H1 (cell line): Measurements from ENCODE around the gene ITM2B. TPM values are rescaled to one million over a fixed set of nuclear protein-coding genes. Genes with fewer than 3 reads are reported as not detected.

ENCODE experiments used
- CTCF ChIA-PET: fragments of 300-600 bp; sonication (Branson Sonifier 250); formaldehyde crosslinking; loops from one replicate; lab custom pipeline; 2021; ENCODE audit not compliant: partially characterized antibody; lab: Charles Lee
- POLR2A ChIA-PET: fragments of 300-600 bp; sonication (Branson Sonifier 250); formaldehyde crosslinking; loops from one replicate; lab custom pipeline; 2021; ENCODE audit warnings: inconsistent platforms; ENCODE audit not compliant: partially characterized antibody; lab: Charles Lee
- DNase-seq, 2 experiments: peaks; one replicate each; pipeline versions ENCODE4 v3.0.0 to v3.0.0-alpha.2; 2010 to 2022; ENCODE audit warnings: low spot score in 2 of 2, low read depth in 1 of 2, mixed read lengths in 1 of 2
- FAIRE-seq: peaks from 2 replicates; lab custom pipeline; 2011; peaks lifted over from hg19 to GRCh38; lab: Jason Lieb, UNC
- H2AFZ ChIP-seq: 2 replicates; pipeline ENCODE4 v1.8.1; 2012; ENCODE audit warnings: low read length, inconsistent platforms
- H2AK5ac ChIP-seq: 2 replicates; pipeline ENCODE4 v1.6.1; 2013; ENCODE audit warnings: low read depth, low read length
- H2BK120ac ChIP-seq: replicated peaks from 2 replicates; pipeline ENCODE3; 2013; ENCODE audit warnings: low read depth, low read length, inconsistent platforms
- H2BK12ac ChIP-seq: 2 replicates; pipeline ENCODE4 v1.6.1; 2013; ENCODE audit warnings: low read depth, low read length
- H2BK15ac ChIP-seq: 2 replicates; pipeline ENCODE4 v1.6.1; 2013; ENCODE audit warnings: low read length
- H2BK20ac ChIP-seq: 2 replicates; pipeline ENCODE4 v1.6.1; 2013; ENCODE audit warnings: low read length
- H2BK5ac ChIP-seq: 2 replicates; pipeline ENCODE4 v1.6.1; 2013; ENCODE audit warnings: low read depth, low read length
- H3K14ac ChIP-seq: 2 replicates; pipeline ENCODE4 v1.6.1; 2013; ENCODE audit warnings: inconsistent platforms; ENCODE audit not compliant: insufficient read length
- H3K18ac ChIP-seq: 2 replicates; pipeline ENCODE4 v1.6.1; 2013; ENCODE audit warnings: low read length; ENCODE audit errors: extremely low read depth
- H3K23ac ChIP-seq: 2 replicates; pipeline ENCODE4 v1.6.1; 2013; ENCODE audit warnings: inconsistent platforms; ENCODE audit not compliant: insufficient read length
- H3K23me2 ChIP-seq: 2 replicates; pipeline ENCODE4 v1.6.1; 2013; ENCODE audit warnings: low read depth, low read length
- H3K27ac ChIP-seq: 2 replicates; pipeline ENCODE4 v1.6.1; 2011; ENCODE audit warnings: low read depth, low read length, inconsistent platforms
- H3K27me3 ChIP-seq, 4 experiments: replicated peaks in 1 of 4; 1 replicate in 1 of 4; 2 replicates in 3 of 4; pipeline versions ENCODE4 v1.6.1 to v1.8.1; 2011 to 2013; ENCODE audit warnings: low read length in 3 of 4, mild to moderate bottlenecking in 3 of 4, inconsistent platforms in 2 of 4, mixed read lengths in 2 of 4, moderate library complexity in 1 of 4; ENCODE audit not compliant: control insufficient read depth in 3 of 4, insufficient read depth in 3 of 4; ENCODE audit errors: extremely low read depth in 1 of 4
- H3K36me3 ChIP-seq, 4 experiments: 2 replicates each; pipeline versions ENCODE4 v1.6.1 to v1.8.1; 2011 to 2013; ENCODE audit warnings: mild to moderate bottlenecking in 4 of 4, low read length in 3 of 4, moderate library complexity in 2 of 4, control low read depth in 1 of 4, inconsistent platforms in 1 of 4; ENCODE audit not compliant: insufficient read depth in 4 of 4, control insufficient read depth in 2 of 4
- H3K4ac ChIP-seq: replicated peaks from 2 replicates; pipeline ENCODE3; 2013; ENCODE audit warnings: low read length, low read depth, mixed read lengths, inconsistent platforms; ENCODE audit not compliant: insufficient read length
- H3K4me1 ChIP-seq, 4 experiments: replicated peaks in 1 of 4; 1 replicate in 1 of 4; 2 replicates in 3 of 4; pipeline versions ENCODE4 v1.6.1 to v1.8.1; 2011 to 2013; ENCODE audit warnings: low read length in 3 of 4, inconsistent platforms in 2 of 4, mixed read lengths in 1 of 4; ENCODE audit not compliant: insufficient read depth in 4 of 4, control insufficient read depth in 3 of 4
- H3K4me2 ChIP-seq, 2 experiments: 2 replicates each; pipeline versions ENCODE4 v1.6.1 to v1.8.1; 2011 to 2013; ENCODE audit warnings: low read depth in 2 of 2, low read length in 2 of 2, control low read depth in 1 of 2, inconsistent platforms in 1 of 2, mild to moderate bottlenecking in 1 of 2; ENCODE audit not compliant: insufficient read depth in 1 of 2
- H3K4me3 ChIP-seq, 4 experiments: fragments of 200-600, 300-600 bp in 1 of 4; sonication (generic), shearing (Covaris generic), sonication (Bioruptor Twin) in 1 of 4; 2 replicates each; pipeline versions ENCODE4 v1.5.1 to v1.8.1; 2011 to 2016; ENCODE audit warnings: low read length in 4 of 4, low read depth in 3 of 4, control low read depth in 2 of 4, inconsistent platforms in 2 of 4, mild to moderate bottlenecking in 2 of 4, mixed read lengths in 1 of 4, moderate library complexity in 1 of 4; ENCODE audit not compliant: insufficient read depth in 2 of 4; ENCODE audit errors: extremely low read depth in 1 of 4
- H3K56ac ChIP-seq: replicated peaks from 2 replicates; pipeline ENCODE3; 2013; ENCODE audit warnings: low read depth, mild to moderate bottlenecking, mixed read lengths, low read length, inconsistent platforms; ENCODE audit not compliant: insufficient read length
- H3K79me1 ChIP-seq: 2 replicates; pipeline ENCODE4 v1.6.1; 2013; ENCODE audit warnings: low read depth, low read length, control low read depth
- H3K79me2 ChIP-seq, 2 experiments: 2 replicates each; pipeline versions ENCODE4 v1.6.1 to v1.8.1; 2012 to 2013; ENCODE audit warnings: low read length in 2 of 2, mild to moderate bottlenecking in 2 of 2, inconsistent platforms in 1 of 2; ENCODE audit not compliant: insufficient read depth in 2 of 2, control insufficient read depth in 1 of 2
- H3K9ac ChIP-seq, 4 experiments: replicated peaks in 1 of 4; 1 replicate in 1 of 4; 2 replicates in 3 of 4; pipeline versions ENCODE4 v1.6.1 to v1.8.1; 2011 to 2013; ENCODE audit warnings: low read depth in 3 of 4, low read length in 3 of 4, control low read depth in 2 of 4, mild to moderate bottlenecking in 2 of 4, moderate library complexity in 2 of 4, inconsistent platforms in 1 of 4; ENCODE audit errors: extremely low read depth in 1 of 4
- H3K9me3 ChIP-seq, 2 experiments: 2 replicates each; pipeline versions ENCODE4 v1.6.1 to v1.8.1; 2012 to 2013; ENCODE audit warnings: mild to moderate bottlenecking in 2 of 2, moderate library complexity in 2 of 2, control low read depth in 1 of 2, inconsistent platforms in 1 of 2, low read depth in 1 of 2, low read length in 1 of 2, mixed read lengths in 1 of 2; ENCODE audit not compliant: insufficient read depth in 2 of 2
- H4K20me1 ChIP-seq, 2 experiments: replicated peaks in 1 of 2; 2 replicates each; pipeline versions ENCODE3 to v1.8.1; 2011 to 2013; ENCODE audit warnings: inconsistent platforms in 2 of 2, low read length in 2 of 2, mild to moderate bottlenecking in 1 of 2; ENCODE audit not compliant: insufficient read depth in 2 of 2, control insufficient read depth in 1 of 2
- H4K5ac ChIP-seq: 2 replicates; pipeline ENCODE4 v1.6.1; 2013; ENCODE audit warnings: low read length, low read depth, mixed read lengths, inconsistent platforms; ENCODE audit not compliant: insufficient read length
- H4K8ac ChIP-seq: 2 replicates; pipeline ENCODE4 v1.8.0; 2013; ENCODE audit warnings: mild to moderate bottlenecking, moderate library complexity, low read length, inconsistent platforms; ENCODE audit not compliant: insufficient read depth; ENCODE audit errors: extremely low read depth
- H4K91ac ChIP-seq: replicated peaks from 2 replicates; pipeline ENCODE3; 2013; ENCODE audit warnings: low read length, mixed read lengths, inconsistent platforms; ENCODE audit not compliant: insufficient read length
- SIN3A ChIP-seq, 2 experiments: IDR thresholded peaks in 1 of 2; conservative IDR thresholded peaks in 1 of 2; 2 replicates each; pipeline ENCODE4 v1.6.1; 2011 to 2012; ENCODE audit warnings: low read length in 2 of 2, improper control_type of control experiment in 1 of 2, low read depth in 1 of 2, mild to moderate bottlenecking in 1 of 2
- whole genome bisulfite sequencing, 2 experiments: shearing (Covaris generic) in 1 of 2; methylation state at CpG; one replicate each; pipeline versions ENCODE4 v1.1.6 to v1.1.7; 2013 to 2015; ENCODE audit warnings: low lambda C conversion rate in 2 of 2, mixed read lengths in 2 of 2, inconsistent platforms in 1 of 2, low coverage in 1 of 2, missing lambda C conversion rate in 1 of 2; ENCODE audit not compliant: insufficient replicate concordance in 2 of 2, insufficient coverage in 1 of 2, insufficient read length in 1 of 2; ENCODE audit errors: extremely low coverage in 1 of 2, missing lambda C conversion rate in 1 of 2; 5-methylcytosine and 5-hydroxymethylcytosine counted together
- polyA plus RNA-seq, 7 experiments: library from polyadenylated mRNA; depleted of rRNA in 3 of 7; stranded (reverse) in 5 of 7; unstranded in 2 of 7; fragments of >200 nt in 5 of 7; fragments of 200-250 nt in 2 of 7; gene quantifications; 1 replicate in 5 of 7; 2 replicates in 1 of 7; 4 replicates in 1 of 7; pipeline versions ENCODE4 v1.2.1 to v1.2.3, GENCODE V29; 2011 to 2013; ENCODE audit warnings: missing spikeins in 2 of 7, mixed read lengths in 2 of 7
- total RNA-seq: library from RNA; stranded (reverse); fragmentation: NEBNext Ultra II Directional; extraction: Animal tissue kit (Norgen Biotek cat#: 25700); gene quantifications from 2 replicates; pipeline ENCODE4 v1.2.1, GENCODE V29; 2021
- TF ChIP-seq, protein P1 (sequence below): IDR thresholded peaks from 2 replicates; pipeline ENCODE4 v1.6.1; 2011; ENCODE audit warnings: low read depth, mild to moderate bottlenecking, low read length; ENCODE audit not compliant: insufficient read depth

Gene ITM2B
- total and polyA plus RNA-seq, 2 of the 8 experiments (the other 6 are each of a cell fraction or from before 2014, with no cell fraction given): 132 to 184 TPM

DNA sequence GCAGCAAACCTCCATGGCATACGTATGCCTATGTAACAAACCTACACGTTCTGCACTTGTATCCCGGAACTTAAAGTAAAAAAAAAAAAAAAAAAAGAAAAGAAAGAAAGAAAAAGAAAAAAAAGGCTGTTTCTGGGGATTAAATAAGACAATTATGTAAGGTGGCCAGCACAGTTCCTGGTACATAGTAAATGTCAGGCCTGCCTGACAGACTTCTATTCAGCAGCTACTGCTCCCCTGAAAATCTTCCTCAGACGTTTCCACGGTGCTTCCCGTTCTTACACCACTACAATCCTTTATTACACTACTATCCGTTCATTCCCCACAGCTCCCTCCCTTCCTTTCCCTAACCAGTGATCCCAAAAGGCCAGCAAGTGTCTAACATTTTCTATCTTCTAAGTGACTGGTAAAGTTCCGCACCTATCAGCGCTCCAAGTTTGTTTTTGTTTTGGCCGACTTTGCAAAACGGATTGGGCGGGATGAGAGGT is 69.9 kb downstream of the ITM2B start:
- Histone ChIP-seq H2BK5ac (peak overlapping the region; percentile 66), H3K4ac (peak overlapping the region; percentile 1), H3K4me3 (peak overlapping the region; percentile 70 to 84 (median 79)), H2BK12ac (no peak overlapping the region), H2BK15ac (no peak overlapping the region), H2BK20ac (no peak overlapping the region), H3K9me3 (no peaks in the 10 kb centered on the region), H4K20me1 (no peaks in the 10 kb centered on the region), H3K56ac (no peak overlapping the region), H3K23me2 (peaks cover 7% of the 10 kb centered on the region; the same call in 1 of the 2 replicates), H3K79me1 (no peaks in the 10 kb centered on the region), H3K27me3 (no peaks in the 10 kb centered on the region), H3K23ac (no peak overlapping the region), H3K27ac (peak overlapping the region; percentile 91; the same call in 1 of the 2 replicates), H4K91ac (no peak overlapping the region), H3K79me2 (peaks cover 0 to 12% of the 10 kb centered on the region in 2 experiments; a peak in 2 of 4 replicates), H3K4me2 (peak overlapping the region; percentile 67 to 93), H4K8ac (peak overlapping the region; percentile 98; the same call in 1 of the 2 replicates), H2BK120ac (no peak overlapping the region), H3K9ac (peak overlapping the region; percentile 76 to 97 (median 90)), H2AK5ac (no peak overlapping the region), H2AFZ (0 out of 2 replicates have a peak overlapping the region, but pooled peaks have one; percentile 55), H3K18ac (no peak overlapping the region; the same call in 1 of the 2 replicates), H3K14ac (no peak overlapping the region), H3K4me1 (0 out of 7 replicates have a peak, but pooled peaks cover 0 to 2% (median 0%) of the 10 kb centered on the region in 4 experiments)
- FAIRE-seq (no peak), DNase-seq (no peak)
- ChIA-PET CTCF (interaction anchor here (0.6 to 1.2 kb wide), 3 partner anchors 209 to 843 kb away, joined by 3 read pairs; no protein-coding TSS in a partner anchor), POLR2A (interaction anchor here (0.8 to 1.0 kb wide), 2 partner anchors 9 to 229 kb away, joined by 3 read pairs; no protein-coding TSS in a partner anchor)
- 14% methylated on average over 10 of the region's 12 CpGs; no CpG with 5 or more reads in 1 of the 2 experiments for WGBS, 2 experiments
- TF ChIP-seq, protein P1, sequence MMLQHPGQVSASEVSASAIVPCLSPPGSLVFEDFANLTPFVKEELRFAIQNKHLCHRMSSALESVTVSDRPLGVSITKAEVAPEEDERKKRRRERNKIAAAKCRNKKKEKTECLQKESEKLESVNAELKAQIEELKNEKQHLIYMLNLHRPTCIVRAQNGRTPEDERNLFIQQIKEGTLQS: no peak
- 0 out of 4 replicates have a peak, but pooled peaks of 1 of the 2 experiments have one; percentile 17 for TF ChIP-seq SIN3A (conservative IDR thresholded peaks at IDR 0.05 in 1 of 2, IDR thresholded peaks at IDR 0.05 in 1 of 2; ENCODE audit: low read depth in 1 of 2, low read length in 2 of 2)
- TF ChIP-seq, all 59 proteins: peak for 1
- H4K5ac ChIP-seq: no peak overlapping the region
- H3K36me3 ChIP-seq: no peaks in the 10 kb centered on the region
